GM19438 (cell line): ENCODE measurements around the gene SOHLH1.
"Not testable (repeated sequence)": the region's sequence is repeated elsewhere in the genome, so short reads cannot be mapped to it uniquely, and the experiment has no call there.

Experiments used
- ATAC-seq: cut with Tn5 transposase; IDR thresholded peaks from one replicate; pipeline ENCODE4 v1.9.1; 2021; ENCODE audit warnings: low read depth; ENCODE audit not compliant: unreplicated experiment

SOHLH1 gene

GRCh38 chr9:135681161-135681560 is 18.1 kb downstream of the SOHLH1 start:
- ATAC-seq = no peak

- no peak for ATAC-seq
Measured at GRCh38 chr9:135680056-135680455, 19.2 kb downstream of the SOHLH1 start.

DNA sequence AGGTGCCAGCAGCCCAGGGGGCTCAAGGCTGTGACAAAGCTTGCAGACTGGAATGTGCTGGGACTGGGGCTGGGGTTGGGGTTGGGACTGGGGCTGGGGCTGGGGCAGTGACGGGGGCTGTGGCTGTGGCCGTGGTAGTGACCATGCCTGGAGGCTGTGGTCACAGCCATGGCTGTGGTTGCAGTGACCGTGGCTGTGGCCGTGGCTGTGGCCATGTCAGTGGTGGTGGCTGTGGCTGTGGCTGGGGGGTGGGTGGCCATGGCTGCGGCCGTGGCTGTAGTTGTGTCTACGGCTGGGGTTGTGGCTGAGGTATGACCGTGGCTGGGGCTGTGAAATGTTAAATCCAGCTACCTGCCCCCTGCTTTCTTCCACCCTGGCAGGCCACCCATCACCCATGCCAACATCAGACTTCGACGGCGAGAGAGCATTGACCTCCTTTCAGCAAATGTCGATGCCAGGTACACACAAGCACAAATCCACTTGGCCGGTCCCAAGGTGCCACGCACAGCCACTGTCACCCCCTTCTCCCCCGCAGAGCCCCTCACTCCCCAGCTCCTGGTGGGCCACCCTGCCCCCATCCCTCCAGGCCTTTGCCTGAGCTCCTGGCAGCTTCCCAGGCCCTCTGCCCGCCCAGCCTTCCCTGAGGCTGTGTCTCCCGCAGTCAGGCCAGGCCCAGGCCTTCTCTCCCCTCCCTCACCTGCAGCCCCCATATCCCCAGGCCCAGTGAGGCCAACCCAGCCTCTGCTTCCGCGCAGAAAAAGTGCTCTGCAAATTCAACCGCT is 20.9 kb downstream of the SOHLH1 start:
- ATAC-seq = no peak

DNA sequence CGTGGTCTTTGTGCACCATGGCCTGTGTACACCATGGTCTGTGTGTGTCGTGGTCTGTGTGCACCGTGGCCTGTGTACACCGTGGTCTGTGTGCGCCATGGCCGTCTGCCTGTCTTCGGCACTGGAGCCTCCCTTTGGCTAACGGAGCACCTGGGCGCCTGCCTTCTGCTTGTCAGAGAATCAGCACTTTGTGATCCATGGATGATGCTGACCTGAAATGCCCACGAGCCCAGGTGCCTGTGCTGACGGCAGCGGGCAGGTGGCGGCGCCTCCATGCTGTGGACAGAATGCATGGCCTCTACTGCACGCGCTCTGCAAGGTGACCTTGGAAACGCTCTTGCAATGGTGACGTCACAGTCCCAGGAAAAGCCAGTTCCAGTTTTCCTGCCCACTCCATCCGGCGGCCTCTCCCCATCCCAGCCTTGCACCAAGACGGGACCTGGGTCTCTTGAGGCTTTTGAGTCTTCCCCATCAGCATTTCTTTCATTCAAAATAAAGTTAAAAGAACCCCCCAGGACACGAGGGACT is 21.6 kb downstream of the SOHLH1 start:
- no peak for ATAC-seq

DNA sequence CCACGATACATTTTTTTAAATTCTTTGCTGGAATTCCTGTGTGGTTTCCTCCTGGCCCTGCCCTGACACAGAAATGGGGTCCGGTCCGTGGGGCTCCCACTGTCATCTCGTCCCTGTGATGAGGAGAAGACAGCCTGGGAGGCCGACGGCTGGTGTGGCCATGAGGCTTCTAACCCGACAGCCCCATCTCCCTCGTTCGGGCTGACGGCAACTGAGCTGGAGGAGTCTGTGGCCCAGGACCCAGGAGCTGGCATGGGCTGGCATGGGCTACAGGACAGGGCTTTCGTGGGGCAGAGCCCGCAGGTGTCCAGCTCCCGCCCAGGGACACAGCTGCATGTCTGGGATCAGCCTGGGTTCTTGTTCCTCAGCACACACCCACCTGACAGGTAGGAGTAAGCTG is 22.4 kb downstream of the SOHLH1 start:
- ATAC-seq = no peak

DNA sequence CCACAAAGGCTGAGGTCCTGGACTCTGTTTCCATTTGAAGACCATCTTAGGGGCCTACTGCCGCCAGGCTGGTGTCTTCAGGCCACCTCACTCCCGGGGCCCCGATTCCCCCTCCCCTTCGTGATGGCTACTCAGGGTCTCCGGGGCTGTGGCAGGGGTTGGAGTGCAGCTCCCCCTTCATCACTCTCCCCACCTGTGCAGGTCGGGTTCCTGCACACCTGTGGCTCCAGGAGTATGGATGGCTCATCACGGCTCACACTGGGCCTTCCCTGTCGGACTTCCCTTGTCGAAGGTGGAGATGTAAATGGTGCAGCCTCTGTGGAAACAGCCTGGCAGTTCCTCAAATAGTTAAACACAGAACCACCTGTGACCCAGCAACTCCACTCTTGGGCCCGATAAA is 24.3 kb downstream of the SOHLH1 start:
- no peak for ATAC-seq

- no peak for ATAC-seq
Measured at GRCh38 chr9:135673941-135674340, 25.3 kb downstream of the SOHLH1 start.

DNA sequence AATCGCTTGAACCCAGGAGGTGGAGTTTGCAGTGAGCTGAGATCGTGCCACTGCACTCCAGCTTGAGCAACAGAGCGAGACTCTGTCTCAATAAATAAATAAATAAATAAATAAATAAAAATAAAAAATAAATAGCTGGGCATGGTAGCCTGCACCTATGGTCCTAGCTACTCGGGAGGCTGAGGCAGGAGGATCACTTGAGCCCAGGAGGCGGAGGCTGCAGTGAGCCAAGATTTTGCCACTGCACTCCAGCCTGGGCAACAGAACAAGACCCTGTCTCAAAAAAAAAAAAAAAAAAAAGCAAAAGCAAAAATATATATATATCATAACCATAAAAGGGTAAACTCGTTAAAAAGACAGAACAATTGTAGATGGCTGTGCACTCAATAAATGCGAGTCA is 26.5 kb downstream of the SOHLH1 start:
- ATAC-seq = not testable (repeated sequence)

- ATAC-seq = no peak
Measured at GRCh38 chr9:135671591-135672041, 27.7 kb downstream of the SOHLH1 start.

DNA sequence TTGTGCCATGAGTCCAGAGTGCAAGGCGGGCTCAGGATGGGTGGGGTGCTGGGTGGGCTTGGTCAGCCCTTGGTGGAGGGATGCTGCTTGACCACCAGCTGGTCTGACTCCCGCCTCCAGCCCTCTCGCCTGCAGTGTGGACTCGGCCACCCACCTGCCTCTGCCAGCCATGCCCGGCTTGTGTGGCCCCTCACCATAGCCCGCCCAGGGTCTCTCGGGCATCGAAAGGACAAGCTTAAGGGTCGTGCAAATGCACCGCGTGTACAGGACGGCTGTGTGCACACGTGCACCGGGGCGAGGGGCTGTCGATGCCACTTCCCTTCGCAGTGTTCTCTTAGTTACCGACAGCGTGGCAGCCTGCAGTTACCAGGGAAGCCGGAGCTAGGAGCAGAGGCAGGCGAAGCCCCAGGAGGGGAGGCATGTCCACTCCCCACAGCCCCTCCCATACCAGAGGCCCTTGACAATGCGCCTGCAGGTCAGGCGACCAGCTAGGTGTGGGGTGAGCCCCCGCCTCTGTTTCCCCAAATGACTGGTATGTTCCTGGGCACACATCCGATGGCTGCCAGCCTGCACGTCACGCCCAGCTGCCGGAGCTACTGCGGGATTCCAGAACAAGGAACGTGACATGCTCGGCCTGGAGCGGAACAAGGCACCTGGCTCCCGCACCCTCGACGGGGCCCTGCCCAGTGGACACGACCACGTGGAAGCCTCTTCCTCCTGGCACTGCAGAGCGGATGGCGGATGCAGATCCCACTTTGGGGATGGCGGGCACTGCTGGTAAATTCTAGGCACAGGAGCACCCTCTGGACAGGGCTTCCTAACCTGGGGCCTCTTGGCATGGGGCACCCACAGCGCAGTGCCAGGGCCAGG is 28.3 kb downstream of the SOHLH1 start:
- no peak for ATAC-seq

- ATAC-seq = no peak
Measured at GRCh38 chr9:135669616-135670285, 29.5 kb downstream of the SOHLH1 start.

DNA sequence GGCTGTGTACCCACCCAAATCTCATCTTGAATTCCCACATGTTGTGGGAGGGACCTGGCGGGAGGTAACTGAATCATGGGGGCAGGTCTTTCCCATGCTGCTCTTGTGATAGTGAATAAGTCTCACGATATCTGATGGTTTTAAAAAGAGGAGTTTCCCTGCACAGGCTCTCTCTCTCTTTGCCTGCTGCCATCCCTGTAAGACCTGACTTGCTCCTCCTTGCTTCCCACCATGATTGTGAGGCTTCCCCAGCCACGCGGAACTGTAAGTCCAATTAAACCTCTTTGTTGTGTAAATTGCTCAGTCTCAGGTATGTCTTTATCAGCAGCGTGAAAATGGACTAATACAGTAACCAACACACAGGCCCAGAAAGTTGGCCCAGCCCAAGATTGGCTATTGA is 30.3 kb downstream of the SOHLH1 start:
- ATAC-seq = not testable (repeated sequence)

GRCh38 chr9:135667463-135668001 is 31.7 kb downstream of the SOHLH1 start:
- no peak for ATAC-seq

- no peak for ATAC-seq
Measured at GRCh38 chr9:135666534-135667462, 32.5 kb downstream of the SOHLH1 start.

DNA sequence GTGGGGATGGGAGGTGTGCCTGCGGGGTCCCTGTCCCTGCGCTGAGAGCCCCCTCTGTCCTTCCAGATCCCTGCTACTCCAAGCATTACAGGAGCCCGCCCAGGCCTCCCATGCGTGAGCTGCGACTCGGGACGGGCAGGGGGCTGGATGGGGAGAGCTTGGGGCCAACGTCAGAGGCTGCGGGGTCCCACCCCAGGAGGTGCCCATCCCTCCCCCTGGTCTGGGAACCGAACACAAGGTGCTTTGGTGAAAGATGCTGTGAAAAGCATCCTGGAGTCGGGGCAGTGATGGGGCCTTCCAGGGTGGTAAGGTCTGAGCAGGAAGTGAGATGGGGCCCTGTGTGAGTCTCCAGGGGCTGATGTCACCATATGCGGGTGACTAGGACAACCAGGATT is 33.5 kb downstream of the SOHLH1 start:
- ATAC-seq = no peak

GRCh38 chr9:135664801-135665794 is 34.2 kb downstream of the SOHLH1 start:
- ATAC-seq = no peak

- ATAC-seq = no peak
Measured at GRCh38 chr9:135664266-135664665, 35.0 kb downstream of the SOHLH1 start.

GRCh38 chr9:135663857-135664256 is 35.4 kb downstream of the SOHLH1 start:
- no peak for ATAC-seq

DNA sequence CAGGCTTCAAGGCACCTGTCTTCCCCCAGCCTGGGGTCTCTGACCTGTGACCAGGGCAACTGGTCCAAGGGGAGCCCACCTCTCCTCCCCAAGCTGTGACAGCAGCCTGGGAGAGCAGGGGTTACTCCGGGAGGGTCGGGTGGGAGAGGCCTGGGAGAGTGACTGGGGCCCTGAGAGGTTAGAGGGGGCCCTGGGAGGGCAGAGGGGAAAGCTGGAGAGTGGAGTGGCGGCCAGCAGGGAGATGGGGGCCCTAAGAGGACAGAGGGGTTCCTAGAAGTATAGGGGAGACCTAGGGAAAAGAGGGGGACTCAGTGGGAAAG is 35.9 kb downstream of the SOHLH1 start:
- ATAC-seq = no peak
